ENCODE measurements around the gene SLC38A10.

SLC38A10 gene

DNA sequence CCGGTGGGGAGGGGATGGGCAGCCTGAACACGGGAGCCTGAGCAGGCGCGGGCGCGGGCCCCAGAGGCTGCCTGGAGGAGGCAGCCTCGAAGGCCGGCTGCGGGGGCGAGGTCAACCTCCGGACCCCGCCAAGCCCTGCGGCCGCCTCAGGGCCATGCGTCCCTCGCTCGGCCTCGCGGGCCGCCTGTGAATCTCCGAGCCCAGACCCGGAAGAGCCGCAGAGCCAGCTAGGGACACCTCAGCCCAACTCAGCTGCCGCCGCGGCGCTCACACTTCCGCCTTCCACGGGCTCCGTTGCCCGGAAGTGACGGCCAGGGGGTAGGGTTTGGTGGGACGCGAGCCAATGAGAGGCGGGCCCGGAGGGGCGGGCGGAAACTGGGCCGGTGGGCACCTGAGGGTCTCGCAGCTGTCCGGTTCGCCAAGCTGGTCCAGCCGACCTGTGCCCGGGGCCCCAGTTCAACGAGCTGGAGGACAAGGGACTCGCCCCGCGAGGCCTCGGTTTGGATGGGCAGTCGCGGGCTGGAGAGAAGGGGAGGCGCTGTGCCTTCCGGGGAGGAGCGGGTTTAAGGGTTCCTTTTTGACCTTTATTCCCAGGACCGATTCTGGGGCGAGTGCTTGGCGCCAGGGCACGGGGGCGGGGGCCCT lies at the start of gene SLC38A10:
TSS of gene SLC38A10 (minus strand) at position 277 of the 645 bp plus-strand sequence. CDS start 386 bp downstream, outside the sequence.
- peak; percentile 93 for DNase-seq (ENCODE audit: low spot score)

GRCh38 chr17:81342269-81343070 lies 47.4 kb upstream of the SLC38A10 start:
- DNase-seq (ENCODE audit: low spot score) = no peak

- DNase-seq (ENCODE audit: low spot score) = no peak
Observed at GRCh38 chr17:81341516-81342268, 46.6 kb upstream of the SLC38A10 start.

- DNase-seq (ENCODE audit: low spot score) = no peak
Observed at GRCh38 chr17:81340607-81341515, 45.8 kb upstream of the SLC38A10 start.

DNA sequence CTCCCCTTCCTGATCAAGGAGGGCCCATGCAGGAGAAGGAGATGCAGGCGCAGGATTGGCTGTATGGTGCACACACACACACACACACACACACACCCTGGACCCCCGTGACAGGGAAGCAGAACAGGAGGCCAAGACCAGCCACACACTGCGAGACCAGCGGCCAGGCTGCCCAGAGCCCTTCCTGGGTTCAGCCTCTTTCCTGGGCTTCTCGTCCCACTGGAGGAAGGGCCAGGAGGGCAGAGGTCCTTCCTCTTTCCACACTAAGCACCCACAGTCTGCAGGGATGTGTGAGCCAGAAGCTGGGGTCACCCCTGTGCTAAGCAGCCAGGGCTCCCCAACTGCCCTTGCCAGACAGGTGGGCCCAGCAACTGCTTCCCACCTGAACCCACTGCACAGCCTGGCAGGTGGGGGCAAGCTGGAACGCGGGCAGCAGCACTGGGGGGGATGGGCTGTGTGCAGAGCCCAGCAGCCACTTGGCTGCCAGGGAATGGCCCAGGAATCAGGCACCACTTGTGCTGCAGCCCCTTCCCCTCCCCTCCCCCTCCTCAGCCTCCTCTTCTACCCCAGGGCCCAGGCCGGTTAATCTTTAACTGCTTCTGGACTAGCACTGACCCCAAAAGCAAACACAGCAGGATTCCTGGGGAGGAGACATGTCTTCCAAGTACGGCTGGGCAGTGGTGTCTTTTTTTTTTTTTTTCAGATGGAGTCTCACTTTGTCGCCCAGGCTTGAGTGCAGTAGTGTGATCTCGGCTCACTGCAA lies 44.6 kb upstream of the SLC38A10 start:
- DNase-seq (ENCODE audit: low spot score) = no peak

DNA sequence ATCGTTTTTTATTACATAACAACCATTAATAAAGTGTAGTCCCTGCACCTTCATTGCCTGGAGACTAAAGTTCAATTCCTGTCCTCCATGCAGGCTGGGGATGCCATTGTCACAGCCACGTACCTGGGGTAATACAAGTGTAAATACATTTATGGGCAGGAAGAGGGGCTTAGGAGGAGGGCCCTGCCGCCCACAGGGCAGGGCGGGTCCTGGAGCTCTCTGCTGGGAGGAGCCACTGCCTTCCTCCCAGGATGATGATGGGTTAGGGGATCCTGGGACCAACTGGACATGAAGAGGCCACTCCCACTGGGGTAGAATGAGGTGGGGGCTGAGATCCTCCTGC lies 44.1 kb upstream of the SLC38A10 start:
- DNase-seq (ENCODE audit: low spot score) = no peak

DNA sequence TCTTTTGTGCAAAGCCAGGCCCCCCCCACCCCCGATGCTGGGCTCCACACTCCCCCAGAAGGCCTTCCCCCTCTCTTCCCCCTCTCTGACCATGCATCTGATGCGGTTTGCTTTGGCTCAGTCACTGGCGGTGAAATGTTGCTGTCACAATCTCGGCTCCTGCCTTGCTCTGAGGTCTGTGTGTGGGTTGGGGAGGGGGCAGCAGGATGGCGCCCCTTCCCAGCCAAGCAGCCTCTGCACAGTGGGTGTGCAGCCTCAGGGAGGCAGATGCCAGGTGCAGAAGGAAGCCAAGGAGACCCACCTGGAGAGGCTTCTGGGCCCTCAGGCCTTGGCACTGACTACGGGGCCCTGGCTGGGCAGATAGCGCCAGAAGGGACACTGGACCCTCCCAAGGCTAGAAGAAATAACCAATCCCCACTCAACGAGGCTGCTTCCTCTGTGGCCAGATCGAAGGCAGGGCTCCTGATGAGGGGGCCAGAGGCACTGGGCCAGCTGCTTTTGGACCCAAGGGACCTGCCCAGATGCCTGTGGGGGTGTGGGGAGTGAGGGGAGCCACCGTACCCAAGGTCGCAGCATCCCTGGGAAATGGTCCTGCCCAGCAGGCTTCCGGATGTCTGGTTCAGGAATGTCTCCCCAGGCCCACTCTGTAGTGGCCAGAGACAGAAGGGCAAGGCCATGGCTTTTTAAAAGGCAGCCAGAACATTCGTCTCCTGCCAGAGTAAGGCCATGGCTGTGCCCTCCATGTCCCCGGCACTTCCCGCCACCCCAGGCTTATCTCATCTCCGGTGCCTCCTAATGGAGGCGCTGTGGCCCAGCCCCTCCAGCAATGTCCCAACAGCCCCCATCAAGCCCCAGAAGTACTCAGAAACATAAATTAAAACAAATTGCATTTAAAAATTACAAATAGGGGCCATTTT lies 43.4 kb upstream of the SLC38A10 start:
- no peak for DNase-seq (ENCODE audit: low spot score)

DNA sequence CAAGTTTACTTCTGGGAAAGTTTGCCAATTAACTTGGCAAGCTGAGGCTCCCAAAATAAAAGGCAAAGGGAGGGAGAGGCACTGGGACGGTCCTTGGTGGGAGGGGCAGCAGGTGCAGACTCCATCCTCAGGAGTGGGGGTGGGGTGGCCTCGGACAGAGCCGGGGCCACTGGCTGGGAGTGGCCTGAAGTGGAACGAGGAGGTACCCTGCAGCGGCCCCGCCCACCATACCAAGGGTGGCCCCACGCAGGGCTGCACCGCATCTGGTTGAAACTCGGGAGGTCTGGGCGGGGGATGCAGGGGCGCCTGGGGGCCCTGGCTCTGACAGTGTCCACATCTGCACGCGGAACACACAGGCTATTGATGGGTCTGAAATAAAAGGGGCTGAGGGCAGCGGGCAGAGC lies 42.4 kb upstream of the SLC38A10 start:
- DNase-seq (ENCODE audit: low spot score) = no peak

GRCh38 chr17:81336930-81337325 lies 41.8 kb upstream of the SLC38A10 start:
- DNase-seq (ENCODE audit: low spot score) = no peak

DNA sequence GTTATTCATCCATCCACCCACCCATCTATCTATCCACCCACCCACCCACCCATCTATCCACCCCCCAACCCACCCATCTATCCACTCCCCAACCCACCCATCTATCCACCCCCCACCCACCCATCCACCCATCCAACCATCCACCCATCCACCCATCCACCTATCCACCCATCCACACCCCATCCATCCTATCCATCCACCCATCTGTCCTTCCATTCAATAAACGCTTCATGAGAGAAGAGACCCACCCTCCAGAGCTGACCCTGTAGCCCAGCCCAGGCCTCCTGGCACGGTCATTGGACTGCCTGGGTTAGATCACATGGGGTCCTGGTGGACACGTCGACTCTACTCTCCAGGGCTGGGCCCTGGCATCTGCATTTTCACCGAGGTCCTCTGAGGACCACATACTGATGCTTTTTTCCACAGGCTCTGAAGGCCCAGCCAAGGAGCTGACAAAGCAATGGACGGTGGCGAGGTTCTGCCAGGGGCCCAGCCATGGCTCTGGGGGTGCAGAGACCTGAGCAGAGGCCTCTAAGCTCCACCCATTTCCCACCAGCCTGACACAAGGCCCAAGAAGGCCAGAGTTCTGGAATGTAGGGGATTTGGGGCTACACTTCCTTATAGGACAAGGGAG lies 41.3 kb upstream of the SLC38A10 start:
- no peak for DNase-seq (ENCODE audit: low spot score)

- DNase-seq (ENCODE audit: low spot score) = no peak
Observed at GRCh38 chr17:81335773-81336157, 40.7 kb upstream of the SLC38A10 start.

DNA sequence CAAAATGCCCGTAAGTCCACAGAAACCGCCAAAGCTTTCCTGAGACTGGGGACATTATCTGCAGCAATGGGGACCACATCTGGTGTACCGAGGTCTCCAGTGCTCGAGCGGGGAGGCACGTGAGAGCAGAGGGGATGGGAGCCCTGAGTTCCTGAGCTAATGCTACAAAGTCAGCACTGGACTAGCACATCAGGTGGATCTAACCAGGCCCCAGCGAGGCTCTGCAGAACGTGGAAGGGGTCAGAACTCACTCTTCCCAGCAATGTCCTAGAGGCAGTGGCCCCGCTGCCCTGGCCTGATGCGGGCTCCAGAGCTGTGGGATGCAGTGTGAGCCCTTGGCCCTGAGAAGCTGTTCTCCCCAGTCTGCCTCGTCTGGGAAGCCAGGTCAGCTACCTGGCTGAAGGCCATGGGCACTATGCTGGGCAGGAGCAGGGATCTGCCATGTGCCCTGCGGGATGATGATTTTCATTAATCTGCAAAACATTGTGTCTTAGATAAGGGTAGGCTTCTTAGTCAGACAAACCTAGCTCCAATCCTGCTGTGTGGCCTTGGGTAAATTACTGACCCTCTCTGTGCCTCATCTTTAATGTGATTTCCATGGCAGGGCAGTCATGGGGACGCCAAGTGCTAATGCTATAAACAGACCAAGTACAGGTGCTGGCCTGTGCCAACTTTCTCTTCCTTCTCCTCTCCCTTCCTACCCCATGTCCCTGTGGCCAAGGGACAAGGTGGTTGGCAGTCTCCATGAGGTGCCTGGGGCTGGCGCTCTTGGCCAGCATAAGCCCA lies 40.1 kb upstream of the SLC38A10 start:
- no peak for DNase-seq (ENCODE audit: low spot score)

DNA sequence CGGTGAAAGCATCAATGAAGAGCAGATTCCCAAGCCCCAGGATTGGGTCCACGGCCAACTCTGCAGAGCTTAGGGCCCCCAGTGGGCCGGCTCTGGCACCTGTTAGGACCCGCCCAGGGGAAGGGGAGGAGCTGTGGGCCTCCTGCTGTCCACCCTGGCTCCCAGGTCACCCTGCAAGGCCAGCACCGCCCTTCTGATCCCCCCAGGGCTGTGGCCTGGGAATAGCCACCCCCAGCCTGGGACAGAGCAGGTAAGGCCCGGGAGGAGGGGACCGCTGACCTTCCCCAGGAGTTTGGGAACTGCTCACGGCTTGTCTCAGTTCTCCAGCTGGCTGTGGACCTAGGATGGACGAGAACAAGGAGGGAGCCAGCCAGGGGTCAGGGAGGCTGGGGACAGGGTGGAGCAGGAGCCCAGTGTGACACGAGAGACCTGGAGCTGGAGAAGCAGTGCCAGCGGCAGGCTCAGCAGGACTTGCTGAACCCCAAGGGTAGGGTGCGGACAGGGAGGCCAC lies 39.3 kb upstream of the SLC38A10 start:
- DNase-seq (ENCODE audit: low spot score) = no peak

DNA sequence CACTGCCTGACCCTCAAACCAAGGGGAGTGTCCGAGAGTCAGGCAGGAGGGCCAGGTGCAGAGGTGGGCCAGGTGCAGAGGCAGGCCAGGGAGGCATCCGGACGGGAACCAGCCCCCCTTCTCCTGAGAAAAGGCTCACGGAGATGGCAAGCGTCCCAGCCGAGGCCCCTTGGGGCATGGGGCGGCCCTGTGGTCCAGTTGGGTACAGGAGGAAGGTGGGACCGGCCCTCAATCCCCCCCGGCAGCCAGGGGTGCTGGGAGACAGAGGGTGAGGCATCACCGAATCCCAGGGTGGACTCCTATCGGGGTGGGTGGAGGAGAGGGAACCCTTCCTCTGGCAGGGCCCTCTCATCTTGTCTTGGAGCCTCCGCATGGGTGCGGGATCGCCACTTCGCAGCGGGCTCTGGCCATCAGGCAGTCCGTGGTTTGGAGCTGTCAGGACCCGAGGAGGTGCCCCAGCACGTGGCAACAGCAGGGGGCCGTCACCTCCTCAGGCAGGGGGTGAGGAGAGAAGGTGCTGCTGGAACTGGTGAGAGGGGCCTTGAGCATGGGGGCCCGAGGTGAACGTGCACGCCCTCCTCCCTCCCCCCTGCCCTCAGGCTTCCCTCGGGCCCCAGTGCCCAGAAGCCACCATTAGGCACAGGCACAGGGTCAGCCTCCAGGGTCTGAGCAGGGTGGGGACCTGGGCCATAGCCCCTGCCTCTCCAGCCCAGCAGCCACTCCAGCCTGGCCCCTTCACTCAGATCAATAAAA lies 38.7 kb upstream of the SLC38A10 start:
- no peak for DNase-seq (ENCODE audit: low spot score)

DNA sequence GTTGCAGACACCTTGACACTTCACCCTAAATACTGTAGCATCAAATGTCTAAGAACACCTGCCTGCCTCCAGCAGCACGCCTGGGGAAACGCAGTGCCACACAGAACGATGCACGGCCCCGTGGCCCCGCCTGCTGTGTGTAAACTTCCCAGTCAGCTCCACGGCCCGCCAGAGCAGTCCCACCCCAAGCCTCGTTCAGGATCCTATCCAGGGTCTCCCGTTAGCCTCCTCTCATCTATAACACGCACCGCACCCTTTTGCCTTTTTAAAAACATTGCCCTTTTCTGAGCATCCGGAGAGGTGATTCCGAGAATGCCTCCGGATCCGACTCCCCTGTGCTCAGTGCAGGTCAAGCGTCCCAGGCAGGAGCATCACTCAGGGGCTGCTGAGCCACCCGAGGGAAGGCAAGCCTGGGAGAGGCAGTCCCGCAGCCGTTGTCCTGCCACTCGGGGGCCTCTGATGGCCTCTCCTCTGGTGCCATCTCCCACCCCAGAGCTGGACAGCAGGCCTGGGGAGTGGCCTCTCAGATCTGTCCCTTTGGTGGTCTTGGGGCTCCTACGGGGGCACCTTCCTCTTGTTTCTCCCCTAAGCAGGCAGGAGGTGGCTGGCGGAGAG lies 37.9 kb upstream of the SLC38A10 start:
- DNase-seq (ENCODE audit: low spot score) = no peak

DNA sequence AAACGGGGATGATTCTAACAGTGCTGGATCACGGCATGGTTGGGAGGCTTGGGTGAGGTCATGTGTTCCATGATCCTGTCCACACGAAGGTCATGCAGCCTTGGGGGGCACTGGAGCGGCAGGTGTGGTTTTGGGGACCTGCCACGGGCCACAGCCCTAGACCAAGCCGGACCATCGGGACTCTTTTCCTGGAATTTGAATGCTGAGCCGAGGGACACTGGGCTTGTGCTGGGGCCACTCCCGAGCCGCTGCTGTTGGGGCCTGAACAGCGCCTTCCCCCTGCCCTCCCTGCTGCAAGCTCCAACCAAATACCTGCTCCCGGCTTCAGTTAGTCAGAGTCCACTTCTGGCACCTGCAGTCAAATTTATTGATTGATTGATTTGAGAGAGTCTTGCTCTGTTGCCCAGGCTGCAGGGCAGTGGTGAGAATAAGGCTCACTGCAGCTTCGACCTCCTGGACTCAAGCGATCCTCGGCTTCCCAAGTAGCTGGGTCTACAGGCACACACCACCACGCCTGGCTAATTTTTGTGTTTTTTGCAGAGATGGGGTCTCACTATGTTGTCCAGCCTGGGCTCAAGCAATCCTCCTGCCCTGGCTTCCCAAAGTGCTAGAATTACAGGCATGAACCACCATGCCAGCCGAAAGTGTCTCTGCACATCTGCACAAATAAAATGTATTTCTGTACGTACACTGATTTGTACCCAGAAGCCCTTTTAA lies 37.2 kb upstream of the SLC38A10 start:
- no peak for DNase-seq (ENCODE audit: low spot score)

All from activated CD4-positive, alpha-beta T cell treated with anti-CD3 and anti-CD28 coated beads, Interleukin-2, Interleukin-4, amounts not matched to agents 100 ng/mL and 50 ng/mL, durations not matched to agents 16 hours and 8 hours (primary cell).